HG03103 (cell line): Measurements from ENCODE around the gene TPO.

Experiments used
- ATAC-seq: cut with Tn5 transposase; IDR thresholded peaks from one replicate; pipeline ENCODE4 v1.9.1; 2021; ENCODE audit warnings: low read depth; ENCODE audit not compliant: unreplicated experiment

TPO gene

GRCh38 chr2:1518331-1518803 lies 105.1 kb downstream of the TPO start:
- peak; percentile 46 for ATAC-seq

GRCh38 chr2:1518867-1519530 lies 105.7 kb downstream of the TPO start:
- ATAC-seq: no peak

GRCh38 chr2:1521191-1521877 lies 108.1 kb downstream of the TPO start:
- ATAC-seq: no peak

- no peak for ATAC-seq
Observed at GRCh38 chr2:1521878-1522830, 108.9 kb downstream of the TPO start.

GRCh38 chr2:1527153-1527992 lies 114.1 kb downstream of the TPO start:
- ATAC-seq: no peak

- no peak for ATAC-seq
Observed at GRCh38 chr2:1528273-1529064, 115.2 kb downstream of the TPO start.

- no peak for ATAC-seq
Observed at GRCh38 chr2:1538663-1539062, 125.4 kb downstream of the TPO start.

- ATAC-seq: no peak
Observed at GRCh38 chr2:1539441-1539840, 126.2 kb downstream of the TPO start.

GRCh38 chr2:1539973-1540372 lies 126.7 kb downstream of the TPO start:
- no peak for ATAC-seq

- ATAC-seq: no peak
Observed at GRCh38 chr2:1540481-1540880, 127.2 kb downstream of the TPO start.

GRCh38 chr2:1541040-1541439 lies 127.8 kb downstream of the TPO start:
- no peak for ATAC-seq

GRCh38 chr2:1541819-1542475 lies 128.7 kb downstream of the TPO start:
- ATAC-seq: no peak

GRCh38 chr2:1542971-1543370 lies 129.7 kb downstream of the TPO start:
- no peak for ATAC-seq

GRCh38 chr2:1543776-1544477 lies 130.7 kb downstream of the TPO start:
- no peak for ATAC-seq

- no peak for ATAC-seq
Observed at GRCh38 chr2:1544478-1545069, 131.3 kb downstream of the TPO start.

- no peak for ATAC-seq
Observed at GRCh38 chr2:1546023-1546591, 132.8 kb downstream of the TPO start.

- no peak for ATAC-seq
Observed at GRCh38 chr2:1546901-1547300, 133.6 kb downstream of the TPO start.
